Activated T-helper 1 cell treated with anti-CD3 and anti-CD28 coated beads, Interleukin-12 subunit alpha, Interleukin-12 subunit beta, Interleukin-2, Interleukin-4 antibody, amounts not matched to agents 30 ng/mL and 10 ng/mL and 1 ng/mL, durations not matched to agents 14 hours and 24 hours and 36 hours (primary cell): ENCODE results near the gene CBLB. TPM values are rescaled to one million over a fixed set of nuclear protein-coding genes. Genes with fewer than 3 reads are reported as not detected.
A peak's percentile ranks its signal among the peaks of the same experiment; 100 is the strongest.
"Not testable (repeated sequence)": the region's sequence is repeated elsewhere in the genome, so short reads cannot be mapped to it uniquely, and the experiment has no call there.

Experiments
- DNase-seq: peaks from one replicate; pipeline ENCODE4 v3.0.0; 2021; ENCODE audit warnings: low spot score
- H3K27ac Mint-ChIP-seq: one replicate; pipeline ENCODE4 v1.8.0; 2021; ENCODE audit warnings: mild to moderate bottlenecking, mixed read lengths
- H3K27me3 Mint-ChIP-seq: one replicate; pipeline ENCODE4 v1.8.0; 2022; ENCODE audit warnings: mild to moderate bottlenecking, moderate library complexity, mixed read lengths; ENCODE audit not compliant: insufficient read depth
- H3K36me3 Mint-ChIP-seq: one replicate; pipeline ENCODE4 v1.8.0; 2021; ENCODE audit warnings: low read depth, mixed read lengths
- H3K4me1 Mint-ChIP-seq: one replicate; pipeline ENCODE4 v1.8.0; 2021; ENCODE audit warnings: low read depth, mixed read lengths
- H3K4me3 Mint-ChIP-seq: one replicate; pipeline ENCODE4 v1.8.0; 2021; ENCODE audit warnings: mild to moderate bottlenecking, moderate library complexity, mixed read lengths
- H3K9me3 Mint-ChIP-seq: one replicate; pipeline ENCODE4 v1.8.0; 2021; ENCODE audit warnings: mixed read lengths
- intact Hi-C: fragments of 100-400 bp; cut with micrococcal nuclease; formaldehyde crosslinking; loops from one replicate; pipeline ENCODE4 v1.15.1; 2024
- total RNA-seq: library from RNA; stranded (reverse); gene quantifications from 2 replicates; pipeline ENCODE4 v1.2.3, GENCODE V29; 2022

Gene CBLB
- total RNA-seq, 1 donor from 2014 or later: 213 TPM

- peaks cover 63% of the 10 kb centered on the region for H3K36me3 Mint-ChIP-seq
- peak overlapping the region; percentile 64 for H3K4me3 Mint-ChIP-seq
- DNase-seq: no peak
- intact Hi-C loops: loop anchor here (2.0 kb wide), 1 partner anchor 430 kb away; no protein-coding TSS in a partner anchor
- peaks cover 9% of the 10 kb centered on the region for H3K9me3 Mint-ChIP-seq
- peaks cover 74% of the 10 kb centered on the region for H3K4me1 Mint-ChIP-seq
- peak overlapping the region; percentile 81 for H3K27ac Mint-ChIP-seq
- H3K27me3 Mint-ChIP-seq: no peaks in the 10 kb centered on the region
These were observed 122.4 kb downstream of the CBLB start for GRCh38 chr3:105746231-105746996.

GRCh38 chr3:105745046-105745445 is 123.8 kb downstream of the CBLB start:
- Mint-ChIP-seq H3K27me3 (no peaks in the 10 kb centered on the region), H3K4me1 (peaks cover 66% of the 10 kb centered on the region), H3K36me3 (peaks cover 60% of the 10 kb centered on the region), H3K9me3 (peaks cover 9% of the 10 kb centered on the region), H3K27ac (peak overlapping the region; percentile 77), H3K4me3 (no peak overlapping the region)
- intact Hi-C loops: no loop called here
- no peak for DNase-seq

- H3K27ac Mint-ChIP-seq: peak overlapping the region; percentile 77
- H3K27me3 Mint-ChIP-seq: no peaks in the 10 kb centered on the region
- no peak overlapping the region for H3K4me3 Mint-ChIP-seq
- no peak for DNase-seq
- peaks cover 68% of the 10 kb centered on the region for H3K4me1 Mint-ChIP-seq
- peaks cover 14% of the 10 kb centered on the region for H3K9me3 Mint-ChIP-seq
- intact Hi-C loops: loop anchor here (1.0 kb wide), 2 partner anchors 8 to 68 kb away; no protein-coding TSS in a partner anchor
- H3K36me3 Mint-ChIP-seq: peaks cover 67% of the 10 kb centered on the region
These were observed 124.6 kb downstream of the CBLB start for GRCh38 chr3:105744202-105744601.

DNA sequence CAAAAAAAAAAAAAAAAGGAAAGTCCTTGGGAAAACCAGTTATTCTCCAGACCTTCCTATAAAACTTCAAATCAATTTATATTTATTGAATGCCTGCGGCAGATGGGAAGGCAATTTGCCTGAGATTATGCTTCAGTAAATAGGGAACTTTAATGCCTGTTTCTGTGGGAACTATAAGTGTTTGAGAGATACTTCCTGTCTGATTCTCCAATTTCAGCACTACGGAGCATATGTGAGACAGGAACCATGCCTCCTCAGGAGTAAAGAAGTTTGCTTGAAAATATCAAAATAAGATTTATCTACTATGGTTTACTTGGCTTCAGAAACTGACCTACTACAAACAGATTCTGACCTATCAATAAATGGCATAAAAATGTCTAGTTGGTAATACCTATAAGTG is 135.5 kb downstream of the CBLB start:
- H3K27ac Mint-ChIP-seq: no peak overlapping the region
- no peak overlapping the region for H3K4me3 Mint-ChIP-seq
- H3K27me3 Mint-ChIP-seq: no peaks in the 10 kb centered on the region
- peaks cover 4% of the 10 kb centered on the region for H3K9me3 Mint-ChIP-seq
- intact Hi-C loops: no loop called here
- H3K4me1 Mint-ChIP-seq: peaks cover 12% of the 10 kb centered on the region
- peaks cover 48% of the 10 kb centered on the region for H3K36me3 Mint-ChIP-seq
- DNase-seq: no peak

DNA sequence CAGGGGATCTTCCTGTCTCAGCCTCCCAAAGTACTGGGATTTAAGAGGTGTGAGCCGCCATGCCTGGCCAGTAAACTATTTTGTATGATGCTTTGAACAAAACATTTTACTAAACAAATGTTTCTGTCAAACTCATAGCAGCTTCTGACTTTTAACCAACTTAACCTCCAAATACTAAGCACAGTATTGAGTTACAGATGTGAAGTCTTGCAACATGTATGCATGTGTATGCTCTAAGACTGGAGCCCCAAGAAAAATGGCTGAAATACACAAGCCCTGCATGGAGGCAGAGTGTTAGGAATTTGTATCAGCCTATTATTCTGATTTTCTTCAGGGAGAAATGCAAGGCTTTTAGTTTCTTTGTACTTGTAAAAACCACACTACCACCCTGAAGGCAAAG is 137.1 kb downstream of the CBLB start:
- Mint-ChIP-seq H3K27ac (no peak overlapping the region), H3K4me1 (peaks cover 13% of the 10 kb centered on the region), H3K36me3 (peaks cover 61% of the 10 kb centered on the region), H3K27me3 (no peaks in the 10 kb centered on the region), H3K4me3 (no peak overlapping the region), H3K9me3 (peaks cover 21% of the 10 kb centered on the region)
- DNase-seq: no peak
- intact Hi-C loops: no loop called here

DNA sequence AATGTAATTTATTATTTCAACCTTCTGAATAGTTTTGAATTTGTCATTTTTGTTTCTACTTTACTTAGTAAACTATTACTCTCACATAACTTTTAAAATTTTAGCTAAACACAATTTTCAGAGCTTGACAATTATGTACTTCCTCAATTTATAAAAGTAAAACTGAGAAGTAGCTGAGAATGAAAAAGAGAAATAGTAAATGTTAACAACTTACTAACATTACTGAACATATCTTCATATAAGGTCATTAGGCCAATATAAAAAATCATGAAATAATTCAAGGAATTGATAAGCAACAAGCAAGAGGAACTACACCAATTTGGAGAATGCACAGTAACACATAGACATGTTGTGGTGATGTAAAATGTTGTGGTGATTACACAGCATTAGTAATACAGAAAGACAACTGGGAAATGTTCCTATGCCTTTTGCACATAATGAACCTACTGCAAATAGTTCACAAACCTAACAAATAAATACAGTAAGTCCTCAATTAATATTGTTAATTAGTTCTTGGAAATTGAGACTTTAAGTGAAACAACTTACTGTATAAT is 137.9 kb downstream of the CBLB start:
- H3K4me3 Mint-ChIP-seq: no peak overlapping the region
- H3K27ac Mint-ChIP-seq: no peak overlapping the region
- H3K9me3 Mint-ChIP-seq: peaks cover 22% of the 10 kb centered on the region
- no peaks in the 10 kb centered on the region for H3K27me3 Mint-ChIP-seq
- peaks cover 60% of the 10 kb centered on the region for H3K36me3 Mint-ChIP-seq
- intact Hi-C loops: no loop called here
- H3K4me1 Mint-ChIP-seq: peaks cover 13% of the 10 kb centered on the region
- no peak for DNase-seq

- no peak for DNase-seq
- H3K4me1 Mint-ChIP-seq: peaks cover 13% of the 10 kb centered on the region
- intact Hi-C loops: loop anchor here (1.0 kb wide), 1 partner anchor 10 kb away; no protein-coding TSS in a partner anchor
These were observed 139.1 kb downstream of the CBLB start for GRCh38 chr3:105729667-105730066.

GRCh38 chr3:105728771-105729312 is 140.0 kb downstream of the CBLB start:
- no peak for DNase-seq

More at GRCh38 chr3:105729667-105730066, 139.1 kb downstream of the CBLB start:
- H3K36me3 Mint-ChIP-seq: peaks cover 60% of the 10 kb centered on the region
- H3K27ac Mint-ChIP-seq: no peak overlapping the region
- H3K27me3 Mint-ChIP-seq: no peaks in the 10 kb centered on the region
- peaks cover 22% of the 10 kb centered on the region for H3K9me3 Mint-ChIP-seq
- H3K4me3 Mint-ChIP-seq: no peak overlapping the region

DNA sequence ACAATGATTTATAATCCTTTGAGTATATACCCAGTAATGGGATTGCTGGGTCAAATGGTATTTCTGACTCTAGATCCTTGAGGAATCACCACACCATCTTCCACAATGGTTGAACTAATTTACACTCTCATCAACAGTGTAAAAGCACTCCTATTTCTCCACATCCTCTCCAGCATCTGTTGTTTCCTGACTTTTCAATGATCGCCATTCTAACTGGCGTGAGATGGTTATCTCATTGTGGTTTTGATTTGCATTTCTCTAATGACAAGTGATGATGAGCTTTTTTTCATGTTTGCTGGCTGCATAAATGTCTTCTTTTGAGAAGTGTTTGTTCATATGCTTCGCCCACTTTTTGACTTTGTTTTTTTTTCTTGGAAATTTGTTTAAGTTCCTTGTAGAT is 141.8 kb downstream of the CBLB start:
- H3K27me3 Mint-ChIP-seq, DNase-seq, H3K27ac Mint-ChIP-seq, intact Hi-C loops, H3K4me3 Mint-ChIP-seq: not testable (repeated sequence)
- H3K36me3 Mint-ChIP-seq: peaks cover 54% of the 10 kb centered on the region
- peaks cover 26% of the 10 kb centered on the region for H3K9me3 Mint-ChIP-seq
- peaks cover 28% of the 10 kb centered on the region for H3K4me1 Mint-ChIP-seq

More at GRCh38 chr3:105728771-105729312, 140.0 kb downstream of the CBLB start:
- peaks cover 60% of the 10 kb centered on the region for H3K36me3 Mint-ChIP-seq
- H3K27me3 Mint-ChIP-seq: no peaks in the 10 kb centered on the region
- H3K4me3 Mint-ChIP-seq: no peak overlapping the region
- H3K9me3 Mint-ChIP-seq: peaks cover 22% of the 10 kb centered on the region
- intact Hi-C loops: loop anchor here (1.0 kb wide), 1 partner anchor 10 kb away; no protein-coding TSS in a partner anchor
- H3K4me1 Mint-ChIP-seq: peaks cover 18% of the 10 kb centered on the region
- H3K27ac Mint-ChIP-seq: no peak overlapping the region

DNA sequence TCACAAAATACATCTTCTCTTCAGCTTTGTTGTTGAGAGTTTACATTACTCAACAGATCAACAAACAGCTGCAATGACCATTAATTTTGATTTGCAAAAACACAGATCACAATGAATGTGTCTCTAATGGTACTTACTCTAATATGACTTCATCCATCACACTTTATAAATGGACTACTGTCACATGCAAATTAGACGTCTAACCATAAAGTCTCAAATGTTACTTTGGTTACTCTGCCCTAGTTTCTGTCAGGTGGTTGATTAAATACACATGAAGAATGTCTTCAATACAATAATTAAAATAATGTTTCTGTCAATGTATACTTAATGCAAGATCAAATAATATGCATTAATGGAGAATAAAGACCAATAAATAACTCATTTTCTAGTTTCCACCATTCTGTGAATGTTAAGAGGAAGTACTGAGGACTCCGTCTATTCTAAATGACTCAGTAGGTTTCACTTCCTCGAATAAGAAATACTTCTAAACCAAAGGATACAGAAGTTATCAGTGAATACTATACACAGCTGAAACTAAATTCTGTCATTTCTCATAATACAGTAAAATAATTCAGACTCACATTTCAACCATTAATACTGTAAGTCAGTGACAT is 145.8 kb downstream of the CBLB start:
- H3K4me1 Mint-ChIP-seq: peaks cover 28% of the 10 kb centered on the region
- H3K36me3 Mint-ChIP-seq: peaks cover 60% of the 10 kb centered on the region
- H3K9me3 Mint-ChIP-seq: peaks cover 19% of the 10 kb centered on the region
- intact Hi-C loops: no loop called here
- H3K27ac Mint-ChIP-seq: peak overlapping the region; percentile 72
- no peak for DNase-seq
- H3K27me3 Mint-ChIP-seq: no peaks in the 10 kb centered on the region
- H3K4me3 Mint-ChIP-seq: no peak overlapping the region

DNA sequence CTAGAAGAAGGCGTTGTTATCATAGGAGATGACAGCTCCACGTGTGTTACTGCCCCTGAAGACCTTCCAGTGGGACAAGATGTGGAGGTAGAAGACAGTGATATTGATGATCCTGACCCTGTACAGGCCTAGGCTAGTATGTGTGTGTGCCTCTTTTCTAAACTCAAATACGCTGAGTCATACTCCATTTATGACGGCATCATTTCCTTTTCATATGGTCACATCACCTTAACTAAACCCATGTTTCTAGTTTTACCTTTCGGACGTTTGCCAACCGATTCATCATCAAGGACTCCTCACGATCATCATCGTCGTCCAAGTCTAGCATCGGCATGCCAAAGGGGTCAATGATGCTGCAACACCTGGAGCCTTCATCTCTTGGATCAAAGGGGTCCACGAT is 149.0 kb downstream of the CBLB start:
- Mint-ChIP-seq H3K9me3 (peaks cover 4% of the 10 kb centered on the region), H3K4me1 (peaks cover 25% of the 10 kb centered on the region), H3K4me3 (no peak overlapping the region), H3K27ac (no peak overlapping the region), H3K27me3 (no peaks in the 10 kb centered on the region), H3K36me3 (peaks cover 61% of the 10 kb centered on the region)
- intact Hi-C loops: loop anchor here (2.0 kb wide), 1 partner anchor 17 kb away; no protein-coding TSS in a partner anchor
- DNase-seq: no peak

GRCh38 chr3:105715372-105715771 is 153.4 kb downstream of the CBLB start:
- intact Hi-C loops: no loop called here
- Mint-ChIP-seq H3K27ac (peak overlapping the region; percentile 34), H3K4me3 (no peak overlapping the region), H3K27me3 (no peaks in the 10 kb centered on the region), H3K9me3 (no peaks in the 10 kb centered on the region), H3K36me3 (peaks cover 63% of the 10 kb centered on the region), H3K4me1 (peaks cover 14% of the 10 kb centered on the region)
- DNase-seq: no peak

GRCh38 chr3:105714453-105714852 is 154.4 kb downstream of the CBLB start:
- Mint-ChIP-seq H3K36me3 (peaks cover 64% of the 10 kb centered on the region), H3K4me1 (peaks cover 22% of the 10 kb centered on the region), H3K4me3 (no peak overlapping the region), H3K27ac (no peak overlapping the region), H3K27me3 (no peaks in the 10 kb centered on the region), H3K9me3 (peaks cover 6% of the 10 kb centered on the region)
- no peak for DNase-seq
- intact Hi-C loops: no loop called here
